H1 (cell line): ENCODE measurements around the gene RTN3. TPM values are rescaled to one million over a fixed set of nuclear protein-coding genes. Genes with fewer than 3 reads are reported as not detected.

Experiments used
- CTCF ChIA-PET: fragments of 300-600 bp; sonication (Branson Sonifier 250); formaldehyde crosslinking; loops from one replicate; lab custom pipeline; 2021; ENCODE audit not compliant: partially characterized antibody; lab: Charles Lee
- POLR2A ChIA-PET: fragments of 300-600 bp; sonication (Branson Sonifier 250); formaldehyde crosslinking; loops from one replicate; lab custom pipeline; 2021; ENCODE audit warnings: inconsistent platforms; ENCODE audit not compliant: partially characterized antibody; lab: Charles Lee
- DNase-seq, 2 experiments: peaks; one replicate each; pipeline versions ENCODE4 v3.0.0 to v3.0.0-alpha.2; 2010 to 2022; ENCODE audit warnings: low spot score in 2 of 2, low read depth in 1 of 2, mixed read lengths in 1 of 2
- FAIRE-seq: peaks from 2 replicates; lab custom pipeline; 2011; peaks lifted over from hg19 to GRCh38; lab: Jason Lieb, UNC
- H2AFZ ChIP-seq: 2 replicates; pipeline ENCODE4 v1.8.1; 2012; ENCODE audit warnings: low read length, inconsistent platforms
- H2AK5ac ChIP-seq: 2 replicates; pipeline ENCODE4 v1.6.1; 2013; ENCODE audit warnings: low read depth, low read length
- H2BK120ac ChIP-seq: replicated peaks from 2 replicates; pipeline ENCODE3; 2013; ENCODE audit warnings: low read depth, low read length, inconsistent platforms
- H2BK12ac ChIP-seq: 2 replicates; pipeline ENCODE4 v1.6.1; 2013; ENCODE audit warnings: low read depth, low read length
- H2BK15ac ChIP-seq: 2 replicates; pipeline ENCODE4 v1.6.1; 2013; ENCODE audit warnings: low read length
- H2BK20ac ChIP-seq: 2 replicates; pipeline ENCODE4 v1.6.1; 2013; ENCODE audit warnings: low read length
- H2BK5ac ChIP-seq: 2 replicates; pipeline ENCODE4 v1.6.1; 2013; ENCODE audit warnings: low read depth, low read length
- H3K14ac ChIP-seq: 2 replicates; pipeline ENCODE4 v1.6.1; 2013; ENCODE audit warnings: inconsistent platforms; ENCODE audit not compliant: insufficient read length
- H3K18ac ChIP-seq: 2 replicates; pipeline ENCODE4 v1.6.1; 2013; ENCODE audit warnings: low read length; ENCODE audit errors: extremely low read depth
- H3K23ac ChIP-seq: 2 replicates; pipeline ENCODE4 v1.6.1; 2013; ENCODE audit warnings: inconsistent platforms; ENCODE audit not compliant: insufficient read length
- H3K23me2 ChIP-seq: 2 replicates; pipeline ENCODE4 v1.6.1; 2013; ENCODE audit warnings: low read depth, low read length
- H3K27ac ChIP-seq: 2 replicates; pipeline ENCODE4 v1.6.1; 2011; ENCODE audit warnings: low read depth, low read length, inconsistent platforms
- H3K27me3 ChIP-seq, 4 experiments: replicated peaks in 1 of 4; 1 replicate in 1 of 4; 2 replicates in 3 of 4; pipeline versions ENCODE4 v1.6.1 to v1.8.1; 2011 to 2013; ENCODE audit warnings: low read length in 3 of 4, mild to moderate bottlenecking in 3 of 4, inconsistent platforms in 2 of 4, mixed read lengths in 2 of 4, moderate library complexity in 1 of 4; ENCODE audit not compliant: control insufficient read depth in 3 of 4, insufficient read depth in 3 of 4; ENCODE audit errors: extremely low read depth in 1 of 4
- H3K36me3 ChIP-seq, 4 experiments: 2 replicates each; pipeline versions ENCODE4 v1.6.1 to v1.8.1; 2011 to 2013; ENCODE audit warnings: mild to moderate bottlenecking in 4 of 4, low read length in 3 of 4, moderate library complexity in 2 of 4, control low read depth in 1 of 4, inconsistent platforms in 1 of 4; ENCODE audit not compliant: insufficient read depth in 4 of 4, control insufficient read depth in 2 of 4
- H3K4ac ChIP-seq: replicated peaks from 2 replicates; pipeline ENCODE3; 2013; ENCODE audit warnings: low read length, low read depth, mixed read lengths, inconsistent platforms; ENCODE audit not compliant: insufficient read length
- H3K4me1 ChIP-seq, 4 experiments: replicated peaks in 1 of 4; 1 replicate in 1 of 4; 2 replicates in 3 of 4; pipeline versions ENCODE4 v1.6.1 to v1.8.1; 2011 to 2013; ENCODE audit warnings: low read length in 3 of 4, inconsistent platforms in 2 of 4, mixed read lengths in 1 of 4; ENCODE audit not compliant: insufficient read depth in 4 of 4, control insufficient read depth in 3 of 4
- H3K4me2 ChIP-seq, 2 experiments: 2 replicates each; pipeline versions ENCODE4 v1.6.1 to v1.8.1; 2011 to 2013; ENCODE audit warnings: low read depth in 2 of 2, low read length in 2 of 2, control low read depth in 1 of 2, inconsistent platforms in 1 of 2, mild to moderate bottlenecking in 1 of 2; ENCODE audit not compliant: insufficient read depth in 1 of 2
- H3K4me3 ChIP-seq, 4 experiments: fragments of 200-600, 300-600 bp in 1 of 4; sonication (generic), shearing (Covaris generic), sonication (Bioruptor Twin) in 1 of 4; 2 replicates each; pipeline versions ENCODE4 v1.5.1 to v1.8.1; 2011 to 2016; ENCODE audit warnings: low read length in 4 of 4, low read depth in 3 of 4, control low read depth in 2 of 4, inconsistent platforms in 2 of 4, mild to moderate bottlenecking in 2 of 4, mixed read lengths in 1 of 4, moderate library complexity in 1 of 4; ENCODE audit not compliant: insufficient read depth in 2 of 4; ENCODE audit errors: extremely low read depth in 1 of 4
- H3K56ac ChIP-seq: replicated peaks from 2 replicates; pipeline ENCODE3; 2013; ENCODE audit warnings: low read depth, mild to moderate bottlenecking, mixed read lengths, low read length, inconsistent platforms; ENCODE audit not compliant: insufficient read length
- H3K79me1 ChIP-seq: 2 replicates; pipeline ENCODE4 v1.6.1; 2013; ENCODE audit warnings: low read depth, low read length, control low read depth
- H3K79me2 ChIP-seq, 2 experiments: 2 replicates each; pipeline versions ENCODE4 v1.6.1 to v1.8.1; 2012 to 2013; ENCODE audit warnings: low read length in 2 of 2, mild to moderate bottlenecking in 2 of 2, inconsistent platforms in 1 of 2; ENCODE audit not compliant: insufficient read depth in 2 of 2, control insufficient read depth in 1 of 2
- H3K9ac ChIP-seq, 4 experiments: replicated peaks in 1 of 4; 1 replicate in 1 of 4; 2 replicates in 3 of 4; pipeline versions ENCODE4 v1.6.1 to v1.8.1; 2011 to 2013; ENCODE audit warnings: low read depth in 3 of 4, low read length in 3 of 4, control low read depth in 2 of 4, mild to moderate bottlenecking in 2 of 4, moderate library complexity in 2 of 4, inconsistent platforms in 1 of 4; ENCODE audit errors: extremely low read depth in 1 of 4
- H3K9me3 ChIP-seq, 2 experiments: 2 replicates each; pipeline versions ENCODE4 v1.6.1 to v1.8.1; 2012 to 2013; ENCODE audit warnings: mild to moderate bottlenecking in 2 of 2, moderate library complexity in 2 of 2, control low read depth in 1 of 2, inconsistent platforms in 1 of 2, low read depth in 1 of 2, low read length in 1 of 2, mixed read lengths in 1 of 2; ENCODE audit not compliant: insufficient read depth in 2 of 2
- H4K20me1 ChIP-seq, 2 experiments: replicated peaks in 1 of 2; 2 replicates each; pipeline versions ENCODE3 to v1.8.1; 2011 to 2013; ENCODE audit warnings: inconsistent platforms in 2 of 2, low read length in 2 of 2, mild to moderate bottlenecking in 1 of 2; ENCODE audit not compliant: insufficient read depth in 2 of 2, control insufficient read depth in 1 of 2
- H4K5ac ChIP-seq: 2 replicates; pipeline ENCODE4 v1.6.1; 2013; ENCODE audit warnings: low read length, low read depth, mixed read lengths, inconsistent platforms; ENCODE audit not compliant: insufficient read length
- H4K8ac ChIP-seq: 2 replicates; pipeline ENCODE4 v1.8.0; 2013; ENCODE audit warnings: mild to moderate bottlenecking, moderate library complexity, low read length, inconsistent platforms; ENCODE audit not compliant: insufficient read depth; ENCODE audit errors: extremely low read depth
- H4K91ac ChIP-seq: replicated peaks from 2 replicates; pipeline ENCODE3; 2013; ENCODE audit warnings: low read length, mixed read lengths, inconsistent platforms; ENCODE audit not compliant: insufficient read length
- RFX5 ChIP-seq: IDR thresholded peaks from 2 replicates; pipeline ENCODE4 v1.6.1; 2011; ENCODE audit warnings: low read depth, low read length, improper control_type of control experiment, borderline replicate concordance
- WGBS, 2 experiments: shearing (Covaris generic) in 1 of 2; methylation state at CpG; one replicate each; pipeline versions ENCODE4 v1.1.6 to v1.1.7; 2013 to 2015; ENCODE audit warnings: low lambda C conversion rate in 2 of 2, mixed read lengths in 2 of 2, inconsistent platforms in 1 of 2, low coverage in 1 of 2, missing lambda C conversion rate in 1 of 2; ENCODE audit not compliant: insufficient replicate concordance in 2 of 2, insufficient coverage in 1 of 2, insufficient read length in 1 of 2; ENCODE audit errors: extremely low coverage in 1 of 2, missing lambda C conversion rate in 1 of 2; 5-methylcytosine and 5-hydroxymethylcytosine counted together
- polyA plus RNA-seq, 7 experiments: library from polyadenylated mRNA; depleted of rRNA in 3 of 7; stranded (reverse) in 5 of 7; unstranded in 2 of 7; fragments of >200 nt in 5 of 7; fragments of 200-250 nt in 2 of 7; gene quantifications; 1 replicate in 5 of 7; 2 replicates in 1 of 7; 4 replicates in 1 of 7; pipeline versions ENCODE4 v1.2.1 to v1.2.3, GENCODE V29; 2011 to 2013; ENCODE audit warnings: missing spikeins in 2 of 7, mixed read lengths in 2 of 7
- total RNA-seq: library from RNA; stranded (reverse); fragmentation: NEBNext Ultra II Directional; extraction: Animal tissue kit (Norgen Biotek cat#: 25700); gene quantifications from 2 replicates; pipeline ENCODE4 v1.2.1, GENCODE V29; 2021

RTN3 gene
- total and polyA plus RNA-seq, 2 of the 8 experiments (the other 6 are each of a cell fraction or from before 2014, with no cell fraction given) = 160 to 203 TPM

- Histone ChIP-seq H3K9me3 (no peaks in the 10 kb centered on the region), H3K4me2 (no peak overlapping the region), H3K9ac (no peak overlapping the region; a peak in 1 of 7 replicates), H3K56ac (no peak overlapping the region), H3K27me3 (no peaks in the 10 kb centered on the region), H3K14ac (no peak overlapping the region), H4K91ac (no peak overlapping the region), H3K27ac (no peak overlapping the region), H2BK5ac (no peak overlapping the region), H3K4ac (no peak overlapping the region), H3K23ac (no peak overlapping the region), H4K8ac (no peak overlapping the region), H2BK120ac (no peak overlapping the region), H3K79me2 (peaks cover 0 to 32% of the 10 kb centered on the region in 2 experiments; a peak in 2 of 4 replicates), H3K18ac (no peak overlapping the region), H3K4me3 (no peak overlapping the region)
- POLR2A ChIA-PET = interaction anchor here (0.6 to 2.0 kb wide), 4 partner anchors 13 to 55 kb away, joined by 3 to 7 read pairs (median 6); no protein-coding TSS in a partner anchor
- CTCF ChIA-PET = interaction anchor here (0.5 to 3.7 kb wide), 13 partner anchors 8 to 996 kb away, joined by 3 to 24 read pairs (median 5); partner anchors contain the start of gene ATL3
- no peak for FAIRE-seq
- WGBS, 2 experiments = 81% methylated on average over 1 of the region's 1 CpG; no CpG with 5 or more reads in 1 of the 2 experiments
- no peak for TF ChIP-seq RFX5
- TF ChIP-seq, all 59 proteins: peak for 0
- no peak overlapping the region for H2BK15ac ChIP-seq
- no peak overlapping the region for H2BK12ac ChIP-seq
- no peaks in the 10 kb centered on the region for H3K23me2 ChIP-seq
- no peaks in the 10 kb centered on the region for H3K4me1 ChIP-seq
- no peak overlapping the region for H2BK20ac ChIP-seq
- no peak overlapping the region for H2AK5ac ChIP-seq
- H3K79me1 ChIP-seq = peaks cover 3% of the 10 kb centered on the region; the same call in 1 of the 2 replicates
- no peak for DNase-seq
- peaks cover 1 to 5% of the 10 kb centered on the region in 2 experiments for H4K20me1 ChIP-seq
- H4K5ac ChIP-seq = no peak overlapping the region
- H3K36me3 ChIP-seq = no peaks in the 10 kb centered on the region
- no peak overlapping the region for H2AFZ ChIP-seq
Measured at GRCh38 chr11:63737718-63738117, 56.4 kb downstream of the RTN3 start.
